GM12878 (cell line): ENCODE measurements around the gene ELMO2. TPM values are rescaled to one million over a fixed set of nuclear protein-coding genes. Genes with fewer than 3 reads are reported as not detected.
A peak's percentile ranks its signal among the peaks of the same experiment; 100 is the strongest.

Experiments used
- BRCA1 ChIP-seq: IDR thresholded peaks from 2 replicates; pipeline ENCODE4 v1.6.1; 2011; ENCODE audit warnings: low read depth, low read length, improper control_type of control experiment
- EP300 ChIP-seq, 2 experiments: fragments of 150-350 bp in 1 of 2; IDR thresholded peaks; 2 replicates each; pipeline ENCODE4 v1.6.1; 2011 to 2012; ENCODE audit warnings: low read depth in 2 of 2, low read length in 2 of 2, borderline replicate concordance in 1 of 2, improper control_type of control experiment in 1 of 2, inconsistent platforms in 1 of 2; ENCODE audit not compliant: control insufficient read depth in 1 of 2
- ETV6 ChIP-seq, 2 experiments: fragments of 450-650 bp in 1 of 2; IDR thresholded peaks in 1 of 2; conservative IDR thresholded peaks in 1 of 2; 2 replicates each; pipeline ENCODE4 v1.6.1; 2014; ENCODE audit warnings: antibody characterized with exemption in 1 of 2, borderline replicate concordance in 1 of 2, low read depth in 1 of 2, mild to moderate bottlenecking in 1 of 2, moderate library complexity in 1 of 2
- GATAD2B ChIP-seq: fragments of 450-650 bp; conservative IDR thresholded peaks from 2 replicates; pipeline ENCODE4 v1.6.1; 2017; ENCODE audit warnings: low read depth, mild to moderate bottlenecking, moderate library complexity
- IKZF1 ChIP-seq: fragments of 450-650 bp; conservative IDR thresholded peaks from 2 replicates; pipeline ENCODE4 v1.6.1; 2017; ENCODE audit warnings: antibody characterized with exemption, mild to moderate bottlenecking
- IKZF2 ChIP-seq, 2 experiments: fragments of 450-650 bp; IDR thresholded peaks; 2 replicates each; pipeline ENCODE4 v1.6.1; 2017; ENCODE audit warnings: mild to moderate bottlenecking in 2 of 2, moderate library complexity in 2 of 2
- MTA3 ChIP-seq: IDR thresholded peaks from 2 replicates; pipeline ENCODE4 v1.6.1; 2012; ENCODE audit warnings: low read length, inconsistent platforms, borderline replicate concordance
- MXI1 ChIP-seq: fragments of 150-350 bp; IDR thresholded peaks from 2 replicates; pipeline ENCODE4 v1.6.1; 2011; ENCODE audit warnings: low read depth, mild to moderate bottlenecking, inconsistent platforms, low read length, improper control_type of control experiment
- MYC ChIP-seq: IDR thresholded peaks from 2 replicates; pipeline ENCODE4 v1.6.1; 2011; ENCODE audit warnings: mild to moderate bottlenecking, low read length, moderate library complexity, inconsistent platforms; ENCODE audit not compliant: insufficient read depth, insufficient replicate concordance, insufficient read length, severe bottlenecking
- RAD21 ChIP-seq: IDR thresholded peaks from 2 replicates; pipeline ENCODE4 v1.6.1; 2011; ENCODE audit warnings: mild to moderate bottlenecking, low read depth, low read length, moderate library complexity; ENCODE audit not compliant: insufficient read depth
- RCOR1 ChIP-seq: conservative IDR thresholded peaks from 2 replicates; pipeline ENCODE4 v1.6.1; 2012; ENCODE audit warnings: low read depth, low read length, improper control_type of control experiment
- SP1 ChIP-seq: IDR thresholded peaks from one replicate; pipeline ENCODE4 v1.6.1; 2011; ENCODE audit warnings: low read depth, low read length
- TARDBP ChIP-seq: IDR thresholded peaks from 2 replicates; pipeline ENCODE4 v1.6.1; 2016; ENCODE audit warnings: borderline replicate concordance
- ZZZ3 ChIP-seq: IDR thresholded peaks from 2 replicates; pipeline ENCODE4 v1.6.1; 2011; ENCODE audit warnings: low read depth; ENCODE audit not compliant: control insufficient read depth, insufficient read length
- polyA plus RNA-seq, 11 experiments: library from polyadenylated mRNA; depleted of rRNA in 4 of 11; unstranded in 6 of 11; stranded (reverse) in 5 of 11; fragments of >200 nt; fragmentation: Nextera tagmentation in 4 of 11; fragmentation: Illumina TruSeq in 1 of 11; extraction: Ambion mirVana in 4 of 11; extraction: Trizol in 1 of 11; gene quantifications; 1 replicate in 1 of 11; 2 replicates in 10 of 11; pipeline versions ENCODE4 v1.2.1 to v1.2.3, GENCODE V29; 2011 to 2016; ENCODE audit warnings: inconsistent platforms in 2 of 11, missing spikeins in 2 of 11, low read depth in 1 of 11
- total RNA-seq, 4 experiments: library from RNA; depleted of rRNA in 3 of 4; stranded (reverse); fragments of >200 nt in 3 of 4; fragmentation: Illumina TruSeq in 1 of 4; extraction: Trizol in 1 of 4; gene quantifications; 2 replicates each; pipeline versions ENCODE4 v1.2.1 to v1.2.3, GENCODE V29; 2013 to 2021
- TF ChIP-seq, protein P1 (sequence below): fragments of 450-650 bp; IDR thresholded peaks from 2 replicates; pipeline ENCODE4 v1.6.1; 2017; ENCODE audit warnings: mild to moderate bottlenecking, moderate library complexity
- TF ChIP-seq, protein P2 (sequence below): fragments of 450-650 bp; IDR thresholded peaks from 2 replicates; pipeline ENCODE4 v1.6.1; 2018; ENCODE audit warnings: mild to moderate bottlenecking, low read depth, moderate library complexity; ENCODE audit not compliant: partially characterized antibody
- TF ChIP-seq, protein P3 (sequence below): fragments of 450-650 bp; IDR thresholded peaks from 2 replicates; pipeline ENCODE4 v1.6.1; 2018; ENCODE audit warnings: borderline replicate concordance, mild to moderate bottlenecking; ENCODE audit not compliant: partially characterized antibody

Gene ELMO2
- total and polyA plus RNA-seq, 10 of the 15 experiments (the other 5 are each of a cell fraction or from before 2014, with no cell fraction given), result 14.2 to 40.2 (median 37.6) TPM

DNA sequence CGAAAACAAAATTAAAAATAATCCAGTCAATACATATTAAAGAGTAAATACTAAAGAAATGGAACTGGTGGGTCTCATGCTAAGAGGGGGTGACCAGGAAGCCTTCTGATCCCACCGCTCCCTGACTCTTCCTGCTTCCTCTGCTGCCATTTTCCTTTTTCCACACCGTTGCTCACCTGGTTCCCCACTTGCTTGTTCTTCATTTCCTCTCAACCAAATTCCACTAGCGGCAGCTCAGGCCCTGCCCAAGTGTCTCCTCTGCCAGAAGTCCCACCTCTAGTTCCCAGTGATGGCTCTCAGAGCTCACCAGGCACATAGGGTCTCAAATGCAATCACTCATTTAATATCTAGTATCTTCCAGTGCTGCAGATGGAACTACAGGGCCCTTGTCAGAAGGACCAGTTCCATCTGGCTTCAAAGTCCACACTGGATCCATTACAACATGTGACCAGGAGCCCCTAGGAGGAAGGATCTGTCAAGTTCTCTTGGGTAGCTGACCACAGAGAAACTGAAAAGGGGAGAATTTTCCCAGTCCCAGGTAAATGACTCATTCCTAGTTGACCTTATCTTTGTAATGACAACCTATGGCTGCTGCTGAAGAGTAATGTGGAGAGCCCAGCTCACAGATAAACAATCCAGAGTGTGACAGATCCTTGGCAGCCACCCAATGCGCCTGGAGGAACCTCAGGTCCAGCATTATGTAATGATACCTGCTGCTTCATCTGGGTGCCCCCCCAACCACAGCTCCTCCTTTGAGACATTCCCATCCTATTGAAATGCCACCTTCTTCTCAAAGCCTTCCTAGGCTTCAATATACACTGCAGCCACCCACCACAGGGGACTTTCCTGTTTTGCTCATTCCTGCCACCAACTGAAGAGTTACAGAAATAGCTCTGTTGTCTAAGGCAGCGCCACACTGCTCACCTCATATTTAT is 38.2 kb downstream of the ELMO2 start (continued):
- TF ChIP-seq, protein P1, sequence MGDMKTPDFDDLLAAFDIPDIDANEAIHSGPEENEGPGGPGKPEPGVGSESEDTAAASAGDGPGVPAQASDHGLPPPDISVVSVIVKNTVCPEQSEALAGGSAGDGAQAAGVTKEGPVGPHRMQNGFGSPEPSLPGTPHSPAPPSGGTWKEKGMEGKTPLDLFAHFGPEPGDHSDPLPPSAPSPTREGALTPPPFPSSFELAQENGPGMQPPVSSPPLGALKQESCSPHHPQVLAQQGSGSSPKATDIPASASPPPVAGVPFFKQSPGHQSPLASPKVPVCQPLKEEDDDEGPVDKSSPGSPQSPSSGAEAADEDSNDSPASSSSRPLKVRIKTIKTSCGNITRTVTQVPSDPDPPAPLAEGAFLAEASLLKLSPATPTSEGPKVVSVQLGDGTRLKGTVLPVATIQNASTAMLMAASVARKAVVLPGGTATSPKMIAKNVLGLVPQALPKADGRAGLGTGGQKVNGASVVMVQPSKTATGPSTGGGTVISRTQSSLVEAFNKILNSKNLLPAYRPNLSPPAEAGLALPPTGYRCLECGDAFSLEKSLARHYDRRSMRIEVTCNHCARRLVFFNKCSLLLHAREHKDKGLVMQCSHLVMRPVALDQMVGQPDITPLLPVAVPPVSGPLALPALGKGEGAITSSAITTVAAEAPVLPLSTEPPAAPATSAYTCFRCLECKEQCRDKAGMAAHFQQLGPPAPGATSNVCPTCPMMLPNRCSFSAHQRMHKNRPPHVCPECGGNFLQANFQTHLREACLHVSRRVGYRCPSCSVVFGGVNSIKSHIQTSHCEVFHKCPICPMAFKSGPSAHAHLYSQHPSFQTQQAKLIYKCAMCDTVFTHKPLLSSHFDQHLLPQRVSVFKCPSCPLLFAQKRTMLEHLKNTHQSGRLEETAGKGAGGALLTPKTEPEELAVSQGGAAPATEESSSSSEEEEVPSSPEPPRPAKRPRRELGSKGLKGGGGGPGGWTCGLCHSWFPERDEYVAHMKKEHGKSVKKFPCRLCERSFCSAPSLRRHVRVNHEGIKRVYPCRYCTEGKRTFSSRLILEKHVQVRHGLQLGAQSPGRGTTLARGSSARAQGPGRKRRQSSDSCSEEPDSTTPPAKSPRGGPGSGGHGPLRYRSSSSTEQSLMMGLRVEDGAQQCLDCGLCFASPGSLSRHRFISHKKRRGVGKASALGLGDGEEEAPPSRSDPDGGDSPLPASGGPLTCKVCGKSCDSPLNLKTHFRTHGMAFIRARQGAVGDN, result 0 out of 2 replicates have a peak, but pooled peaks have one; percentile 30
- no peak for TF ChIP-seq BRCA1
- TF ChIP-seq ZZZ3, result no peak
- TF ChIP-seq IKZF1, result peak; percentile 70
- TF ChIP-seq MTA3, result no peak
- 0 out of 4 replicates have a peak, but pooled peaks have one; percentile 31 to 40 for TF ChIP-seq IKZF2 (IDR thresholded peaks at IDR 0.05)
- no peak for TF ChIP-seq RCOR1
- no peak for TF ChIP-seq ETV6 (conservative IDR thresholded peaks at IDR 0.05 in 1 of 2, IDR thresholded peaks at IDR 0.05 in 1 of 2; ENCODE audit: borderline replicate concordance in 1 of 2, low read depth in 1 of 2)
- no peak for TF ChIP-seq MYC
- no peak for TF ChIP-seq EP300 (IDR thresholded peaks at IDR 0.05; ENCODE audit: borderline replicate concordance in 1 of 2, control insufficient read depth in 1 of 2, low read depth in 2 of 2, low read length in 2 of 2)
- TF ChIP-seq SP1, result no peak
- no peak for TF ChIP-seq MXI1
- no peak for TF ChIP-seq TARDBP
- no peak for TF ChIP-seq GATAD2B
- TF ChIP-seq, protein P2, sequence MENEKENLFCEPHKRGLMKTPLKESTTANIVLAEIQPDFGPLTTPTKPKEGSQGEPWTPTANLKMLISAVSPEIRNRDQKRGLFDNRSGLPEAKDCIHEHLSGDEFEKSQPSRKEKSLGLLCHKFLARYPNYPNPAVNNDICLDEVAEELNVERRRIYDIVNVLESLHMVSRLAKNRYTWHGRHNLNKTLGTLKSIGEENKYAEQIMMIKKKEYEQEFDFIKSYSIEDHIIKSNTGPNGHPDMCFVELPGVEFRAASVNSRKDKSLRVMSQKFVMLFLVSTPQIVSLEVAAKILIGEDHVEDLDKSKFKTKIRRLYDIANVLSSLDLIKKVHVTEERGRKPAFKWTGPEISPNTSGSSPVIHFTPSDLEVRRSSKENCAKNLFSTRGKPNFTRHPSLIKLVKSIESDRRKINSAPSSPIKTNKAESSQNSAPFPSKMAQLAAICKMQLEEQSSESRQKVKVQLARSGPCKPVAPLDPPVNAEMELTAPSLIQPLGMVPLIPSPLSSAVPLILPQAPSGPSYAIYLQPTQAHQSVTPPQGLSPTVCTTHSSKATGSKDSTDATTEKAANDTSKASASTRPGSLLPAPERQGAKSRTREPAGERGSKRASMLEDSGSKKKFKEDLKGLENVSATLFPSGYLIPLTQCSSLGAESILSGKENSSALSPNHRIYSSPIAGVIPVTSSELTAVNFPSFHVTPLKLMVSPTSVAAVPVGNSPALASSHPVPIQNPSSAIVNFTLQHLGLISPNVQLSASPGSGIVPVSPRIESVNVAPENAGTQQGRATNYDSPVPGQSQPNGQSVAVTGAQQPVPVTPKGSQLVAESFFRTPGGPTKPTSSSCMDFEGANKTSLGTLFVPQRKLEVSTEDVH, result no peak
- TF ChIP-seq RAD21, result no peak
- TF ChIP-seq, protein P3, sequence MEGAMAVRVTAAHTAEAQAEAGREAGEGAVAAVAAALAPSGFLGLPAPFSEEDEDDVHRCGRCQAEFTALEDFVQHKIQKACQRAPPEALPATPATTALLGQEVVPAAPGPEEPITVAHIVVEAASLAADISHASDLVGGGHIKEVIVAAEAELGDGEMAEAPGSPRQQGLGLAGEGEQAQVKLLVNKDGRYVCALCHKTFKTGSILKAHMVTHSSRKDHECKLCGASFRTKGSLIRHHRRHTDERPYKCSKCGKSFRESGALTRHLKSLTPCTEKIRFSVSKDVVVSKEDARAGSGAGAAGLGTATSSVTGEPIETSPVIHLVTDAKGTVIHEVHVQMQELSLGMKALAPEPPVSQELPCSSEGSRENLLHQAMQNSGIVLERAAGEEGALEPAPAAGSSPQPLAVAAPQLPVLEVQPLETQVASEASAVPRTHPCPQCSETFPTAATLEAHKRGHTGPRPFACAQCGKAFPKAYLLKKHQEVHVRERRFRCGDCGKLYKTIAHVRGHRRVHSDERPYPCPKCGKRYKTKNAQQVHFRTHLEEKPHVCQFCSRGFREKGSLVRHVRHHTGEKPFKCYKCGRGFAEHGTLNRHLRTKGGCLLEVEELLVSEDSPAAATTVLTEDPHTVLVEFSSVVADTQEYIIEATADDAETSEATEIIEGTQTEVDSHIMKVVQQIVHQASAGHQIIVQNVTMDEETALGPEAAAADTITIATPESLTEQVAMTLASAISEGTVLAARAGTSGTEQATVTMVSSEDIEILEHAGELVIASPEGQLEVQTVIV, result no peak
